HepG2 (cell line): ENCODE measurements around the gene GATD1. TPM values are rescaled to one million over a fixed set of nuclear protein-coding genes. Genes with fewer than 3 reads are reported as not detected.

Experiments
- AKAP8 ChIP-seq: sonication (generic); formaldehyde crosslinking; IDR thresholded peaks from 2 replicates; pipeline ENCODE4 v1.5.1; 2020; ENCODE audit warnings: mild to moderate bottlenecking, missing genetic modification reagents
- ERF ChIP-seq: IDR thresholded peaks from 2 replicates; pipeline ENCODE4 v1.6.1; 2018; ENCODE audit warnings: missing biosample characterization, missing genetic modification reagents
- FOXA3 ChIP-seq: IDR thresholded peaks from 2 replicates; pipeline ENCODE4 v1.6.1; 2016; ENCODE audit warnings: missing genetic modification reagents, missing compliant biosample characterization
- HIVEP1 ChIP-seq: sonication (generic); formaldehyde crosslinking; IDR thresholded peaks from 2 replicates; pipeline ENCODE4 v1.4.0; 2020; ENCODE audit warnings: mild to moderate bottlenecking, missing genetic modification reagents
- MEIS2 ChIP-seq: sonication (generic); formaldehyde crosslinking; IDR thresholded peaks from 2 replicates; pipeline ENCODE4 v1.9.0; 2021; ENCODE audit warnings: mild to moderate bottlenecking, missing genetic modification reagents
- NFKB2 ChIP-seq: sonication (generic); formaldehyde crosslinking; IDR thresholded peaks from 2 replicates; pipeline ENCODE4 v1.4.0; 2020; ENCODE audit warnings: missing genetic modification reagents, borderline replicate concordance
- RAD51 ChIP-seq: fragments of 450-650 bp; IDR thresholded peaks from 2 replicates; pipeline ENCODE4 v1.6.1; 2016; ENCODE audit warnings: borderline replicate concordance
- RXRA ChIP-seq: sonication (generic); formaldehyde crosslinking; IDR thresholded peaks from 2 replicates; pipeline ENCODE4 v1.5.1; 2020; ENCODE audit warnings: missing genetic modification reagents
- STAG1 ChIP-seq: sonication (generic); formaldehyde crosslinking; IDR thresholded peaks from 2 replicates; pipeline ENCODE4 v1.4.0; 2020; ENCODE audit warnings: missing genetic modification reagents
- TSC22D2 ChIP-seq: sonication (generic); formaldehyde crosslinking; IDR thresholded peaks from 2 replicates; pipeline ENCODE4 v1.5.1; 2020; ENCODE audit warnings: missing genetic modification reagents, mild to moderate bottlenecking, borderline replicate concordance
- ZNF235 ChIP-seq: sonication (generic); formaldehyde crosslinking; IDR thresholded peaks from 2 replicates; pipeline ENCODE4 v1.8.1; 2023; ENCODE audit warnings: mild to moderate bottlenecking, missing genetic modification reagents, borderline replicate concordance
- ZNF256 ChIP-seq: sonication (generic); formaldehyde crosslinking; conservative IDR thresholded peaks from 2 replicates; pipeline ENCODE4 v1.4.0; 2020; ENCODE audit warnings: missing genetic modification reagents
- ZNF431 ChIP-seq: sonication (generic); formaldehyde crosslinking; IDR thresholded peaks from 2 replicates; pipeline ENCODE4 v1.9.0; 2022; ENCODE audit warnings: missing genetic modification reagents, low read depth, mild to moderate bottlenecking, borderline replicate concordance
- ZNF605 ChIP-seq: sonication (generic); formaldehyde crosslinking; IDR thresholded peaks from 2 replicates; pipeline ENCODE4 v1.8.0; 2022; ENCODE audit warnings: mild to moderate bottlenecking, missing genetic modification reagents
- ZNF713 ChIP-seq: sonication (generic); formaldehyde crosslinking; IDR thresholded peaks from 2 replicates; pipeline ENCODE4 v1.4.0; 2020; ENCODE audit warnings: mild to moderate bottlenecking, missing genetic modification reagents
- ZNF766 ChIP-seq: sonication (generic); formaldehyde crosslinking; IDR thresholded peaks from 2 replicates; pipeline ENCODE4 v1.5.0; 2020; ENCODE audit warnings: missing genetic modification reagents, borderline replicate concordance
- polyA plus RNA-seq, 8 experiments: library from polyadenylated mRNA; depleted of rRNA in 3 of 8; stranded (reverse) in 7 of 8; unstranded in 1 of 8; fragments of >200 nt; fragmentation: Illumina TruSeq in 4 of 8; extraction: Trizol in 4 of 8; gene quantifications; 2 replicates each; pipeline versions ENCODE4 v1.2.1 to v1.2.3, GENCODE V29; 2011 to 2016; ENCODE audit warnings: low read depth in 4 of 8, missing spikeins in 1 of 8, mixed read lengths in 1 of 8; ENCODE audit not compliant: insufficient read depth in 1 of 8
- total RNA-seq, 5 experiments: library from RNA; depleted of rRNA; stranded (reverse); fragments of >200 nt; fragmentation: Illumina TruSeq; extraction: Trizol; gene quantifications; 2 replicates each; pipeline ENCODE4 v1.2.3, GENCODE V29; 2016; ENCODE audit warnings: low read depth in 1 of 5
- TF ChIP-seq, protein P1 (sequence below): sonication (generic); formaldehyde crosslinking; IDR thresholded peaks from 2 replicates; pipeline ENCODE4 v1.4.0; 2020; ENCODE audit warnings: missing genetic modification reagents
- TF ChIP-seq, protein P2 (sequence below): sonication (generic); formaldehyde crosslinking; IDR thresholded peaks from 2 replicates; pipeline ENCODE4 v1.8.1; 2023; ENCODE audit warnings: missing genetic modification reagents, mild to moderate bottlenecking, borderline replicate concordance
- TF ChIP-seq, protein P3 (sequence below): fragments of 450-650 bp; IDR thresholded peaks from 2 replicates; pipeline ENCODE4 v1.6.1; 2017; ENCODE audit warnings: mild to moderate bottlenecking
- TF ChIP-seq, protein P4 (sequence below): sonication (generic); formaldehyde crosslinking; conservative IDR thresholded peaks from 2 replicates; pipeline ENCODE4 v1.8.0; 2022; ENCODE audit warnings: low read depth, missing genetic modification reagents
- TF ChIP-seq, protein P5 (sequence below): sonication (generic); formaldehyde crosslinking; IDR thresholded peaks from 2 replicates; pipeline ENCODE4 v1.8.0; 2022; ENCODE audit warnings: missing genetic modification reagents, mild to moderate bottlenecking, inconsistent platforms, borderline replicate concordance

The GATD1 gene
- total and polyA plus RNA-seq, 2 of the 13 experiments (the other 11 are each of a cell fraction or from before 2014, with no cell fraction given) = 31.3 to 60.5 TPM

DNA sequence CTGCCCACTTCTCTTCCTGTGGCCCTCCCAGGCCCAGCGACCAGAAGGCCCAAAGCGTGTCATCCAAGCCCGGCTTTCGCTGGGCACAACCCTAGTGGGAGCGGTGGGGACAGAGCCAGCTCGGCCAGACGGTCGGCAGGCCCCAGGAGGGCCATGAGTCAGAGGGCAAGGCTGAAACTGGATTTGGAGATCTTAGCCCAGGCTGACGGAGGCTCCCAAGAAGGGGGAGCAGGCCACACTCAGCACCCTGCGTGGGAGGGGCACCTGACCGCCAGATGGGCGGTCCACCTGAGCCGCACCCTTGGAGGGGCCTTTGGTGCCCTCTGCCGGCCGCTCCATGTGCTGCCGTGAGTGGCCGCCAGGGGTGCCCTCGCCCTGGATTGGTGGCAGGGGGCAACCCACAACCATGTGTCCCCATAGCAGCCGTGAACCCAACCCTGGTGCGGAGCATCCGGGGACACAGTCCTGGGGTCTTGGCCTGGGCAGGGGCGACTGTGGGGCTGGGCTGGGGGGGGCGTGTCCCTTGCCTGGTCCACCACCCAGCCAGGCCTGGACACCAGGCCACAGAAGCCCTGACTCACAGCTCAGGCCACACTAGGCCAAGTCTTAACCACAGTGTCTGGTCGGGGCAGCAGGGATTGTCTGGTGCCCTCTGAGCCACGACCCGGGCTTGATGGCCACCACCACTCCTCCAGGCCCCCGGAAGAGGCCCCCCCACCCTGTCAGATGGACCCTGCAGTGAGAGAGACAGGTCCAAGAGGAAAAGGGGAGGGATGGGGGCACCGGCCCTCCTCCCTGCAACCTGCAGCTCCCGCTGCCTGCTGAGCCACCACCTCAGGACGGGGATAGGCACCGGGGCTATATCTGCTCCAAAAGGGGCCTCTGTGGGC lies 49.2 kb downstream of the GATD1 start (continued):
- TF ChIP-seq, protein P1, sequence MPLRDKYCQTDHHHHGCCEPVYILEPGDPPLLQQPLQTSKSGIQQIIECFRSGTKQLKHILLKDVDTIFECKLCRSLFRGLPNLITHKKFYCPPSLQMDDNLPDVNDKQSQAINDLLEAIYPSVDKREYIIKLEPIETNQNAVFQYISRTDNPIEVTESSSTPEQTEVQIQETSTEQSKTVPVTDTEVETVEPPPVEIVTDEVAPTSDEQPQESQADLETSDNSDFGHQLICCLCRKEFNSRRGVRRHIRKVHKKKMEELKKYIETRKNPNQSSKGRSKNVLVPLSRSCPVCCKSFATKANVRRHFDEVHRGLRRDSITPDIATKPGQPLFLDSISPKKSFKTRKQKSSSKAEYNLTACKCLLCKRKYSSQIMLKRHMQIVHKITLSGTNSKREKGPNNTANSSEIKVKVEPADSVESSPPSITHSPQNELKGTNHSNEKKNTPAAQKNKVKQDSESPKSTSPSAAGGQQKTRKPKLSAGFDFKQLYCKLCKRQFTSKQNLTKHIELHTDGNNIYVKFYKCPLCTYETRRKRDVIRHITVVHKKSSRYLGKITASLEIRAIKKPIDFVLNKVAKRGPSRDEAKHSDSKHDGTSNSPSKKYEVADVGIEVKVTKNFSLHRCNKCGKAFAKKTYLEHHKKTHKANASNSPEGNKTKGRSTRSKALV (CRISPR knock-in tag) = 0 out of 2 replicates have a peak, but pooled peaks have one; percentile 17
- TF ChIP-seq STAG1 (CRISPR knock-in tag) = peak; percentile 85
- peak; percentile 76; the same call in 1 of the 2 replicates for TF ChIP-seq MEIS2 (CRISPR knock-in tag)
- TF ChIP-seq AKAP8 (CRISPR knock-in tag) = peak; percentile 95
- peak; percentile 80; the same call in 1 of the 2 replicates for TF ChIP-seq HIVEP1 (CRISPR knock-in tag)
- TF ChIP-seq ZNF713 = peak; percentile 80; the same call in 1 of the 2 replicates
- TF ChIP-seq ZNF256 (CRISPR knock-in tag) = 0 out of 2 replicates have a peak, but pooled peaks have one; percentile 17
- TF ChIP-seq ZNF766 (CRISPR knock-in tag) = peak; percentile 31; the same call in 1 of the 2 replicates
- TF ChIP-seq TSC22D2 (CRISPR knock-in tag) = no peak; the same call in 1 of the 2 replicates
- peak; percentile 94 for TF ChIP-seq RXRA (CRISPR knock-in tag)
- peak; percentile 61; the same call in 1 of the 2 replicates for TF ChIP-seq ZNF605 (CRISPR knock-in tag)
- peak; percentile 46 for TF ChIP-seq FOXA3 (CRISPR knock-in tag)
- peak; percentile 62 for TF ChIP-seq ZNF235 (CRISPR knock-in tag)
- 0 out of 2 replicates have a peak, but pooled peaks have one; percentile 32 for TF ChIP-seq ZNF431 (CRISPR knock-in tag)
- peak; percentile 60; the same call in 1 of the 2 replicates for TF ChIP-seq ERF
- TF ChIP-seq, protein P2, sequence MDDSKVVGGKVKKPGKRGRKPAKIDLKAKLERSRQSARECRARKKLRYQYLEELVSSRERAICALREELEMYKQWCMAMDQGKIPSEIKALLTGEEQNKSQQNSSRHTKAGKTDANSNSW (CRISPR knock-in tag) = no peak
- TF ChIP-seq, protein P3, sequence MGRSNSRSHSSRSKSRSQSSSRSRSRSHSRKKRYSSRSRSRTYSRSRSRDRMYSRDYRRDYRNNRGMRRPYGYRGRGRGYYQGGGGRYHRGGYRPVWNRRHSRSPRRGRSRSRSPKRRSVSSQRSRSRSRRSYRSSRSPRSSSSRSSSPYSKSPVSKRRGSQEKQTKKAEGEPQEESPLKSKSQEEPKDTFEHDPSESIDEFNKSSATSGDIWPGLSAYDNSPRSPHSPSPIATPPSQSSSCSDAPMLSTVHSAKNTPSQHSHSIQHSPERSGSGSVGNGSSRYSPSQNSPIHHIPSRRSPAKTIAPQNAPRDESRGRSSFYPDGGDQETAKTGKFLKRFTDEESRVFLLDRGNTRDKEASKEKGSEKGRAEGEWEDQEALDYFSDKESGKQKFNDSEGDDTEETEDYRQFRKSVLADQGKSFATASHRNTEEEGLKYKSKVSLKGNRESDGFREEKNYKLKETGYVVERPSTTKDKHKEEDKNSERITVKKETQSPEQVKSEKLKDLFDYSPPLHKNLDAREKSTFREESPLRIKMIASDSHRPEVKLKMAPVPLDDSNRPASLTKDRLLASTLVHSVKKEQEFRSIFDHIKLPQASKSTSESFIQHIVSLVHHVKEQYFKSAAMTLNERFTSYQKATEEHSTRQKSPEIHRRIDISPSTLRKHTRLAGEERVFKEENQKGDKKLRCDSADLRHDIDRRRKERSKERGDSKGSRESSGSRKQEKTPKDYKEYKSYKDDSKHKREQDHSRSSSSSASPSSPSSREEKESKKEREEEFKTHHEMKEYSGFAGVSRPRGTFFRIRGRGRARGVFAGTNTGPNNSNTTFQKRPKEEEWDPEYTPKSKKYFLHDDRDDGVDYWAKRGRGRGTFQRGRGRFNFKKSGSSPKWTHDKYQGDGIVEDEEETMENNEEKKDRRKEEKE = no peak
- TF ChIP-seq, protein P4, sequence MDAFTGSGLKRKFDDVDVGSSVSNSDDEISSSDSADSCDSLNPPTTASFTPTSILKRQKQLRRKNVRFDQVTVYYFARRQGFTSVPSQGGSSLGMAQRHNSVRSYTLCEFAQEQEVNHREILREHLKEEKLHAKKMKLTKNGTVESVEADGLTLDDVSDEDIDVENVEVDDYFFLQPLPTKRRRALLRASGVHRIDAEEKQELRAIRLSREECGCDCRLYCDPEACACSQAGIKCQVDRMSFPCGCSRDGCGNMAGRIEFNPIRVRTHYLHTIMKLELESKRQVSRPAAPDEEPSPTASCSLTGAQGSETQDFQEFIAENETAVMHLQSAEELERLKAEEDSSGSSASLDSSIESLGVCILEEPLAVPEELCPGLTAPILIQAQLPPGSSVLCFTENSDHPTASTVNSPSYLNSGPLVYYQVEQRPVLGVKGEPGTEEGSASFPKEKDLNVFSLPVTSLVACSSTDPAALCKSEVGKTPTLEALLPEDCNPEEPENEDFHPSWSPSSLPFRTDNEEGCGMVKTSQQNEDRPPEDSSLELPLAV = no peak
- TF ChIP-seq NFKB2 (CRISPR knock-in tag) = peak; percentile 60
- TF ChIP-seq RAD51 = no peak
- TF ChIP-seq, protein P5, sequence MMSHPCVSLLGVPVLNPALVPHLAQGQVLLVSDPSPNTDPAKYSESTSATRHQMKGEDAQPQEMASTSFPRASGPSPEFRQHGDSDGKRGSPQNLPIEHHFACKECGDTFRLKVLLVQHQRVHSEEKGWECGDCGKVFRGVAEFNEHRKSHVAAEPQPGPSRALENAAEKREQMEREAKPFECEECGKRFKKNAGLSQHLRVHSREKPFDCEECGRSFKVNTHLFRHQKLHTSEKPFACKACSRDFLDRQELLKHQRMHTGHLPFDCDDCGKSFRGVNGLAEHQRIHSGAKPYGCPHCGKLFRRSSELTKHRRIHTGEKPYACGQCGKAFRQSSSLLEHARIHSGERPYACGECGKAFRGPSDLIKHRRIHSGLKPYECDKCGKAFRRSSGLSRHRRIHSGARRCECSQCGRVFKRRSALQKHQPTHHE (CRISPR knock-in tag) = no peak
